Measurements from ENCODE around the gene NCBP3. TPM values are rescaled to one million over a fixed set of nuclear protein-coding genes. Genes with fewer than 3 reads are reported as not detected.

NCBP3 gene
- total RNA-seq, 5 donors from 2014 or later (not counting 1 experiment from before 2014, with no cell fraction given), result 35.6 to 55.5 (median 46.7) TPM

- Histone ChIP-seq H3K36me3 (ENCODE audit: control insufficient read depth in 2 of 2, extremely low read depth in 1 of 2, insufficient read depth in 1 of 2, low read length in 1 of 2) (no peaks in the 10 kb centered on the region), H3K27me3 (replicated peaks in 1 of 2; ENCODE audit: control insufficient read depth in 2 of 2, extremely low read depth in 1 of 2, insufficient read depth in 2 of 2, low read length in 1 of 2) (no peaks in the 10 kb centered on the region), H3K9me3 (no peaks in the 10 kb centered on the region), H3K27ac (ENCODE audit: low read length) (peak within 1 kb of the TSS; percentile 55), H3K4me3 (ENCODE audit: control insufficient read depth in 1 of 2, extremely low read depth in 1 of 2, low read length in 1 of 2) (peak within 1 kb of the TSS; percentile 26 to 56), H3K4me1 (ENCODE audit: control insufficient read depth in 1 of 2, extremely low read depth in 1 of 2, insufficient read depth in 2 of 2, low read length in 2 of 2) (peaks cover 8 to 33% of the 10 kb centered on the region in 2 experiments)
- ATAC-seq (replicated peaks in 1 of 4) (peak; percentile 80 to 88 (median 87)), DNase-seq (peak; percentile 53 to 92 (median 77))
- Mint-ChIP-seq H3K27me3 (no peaks in the 10 kb centered on the region), H3K36me3 (no peaks in the 10 kb centered on the region), H3K9me3 (no peaks in the 10 kb centered on the region), H3K27ac (peak within 1 kb of the TSS; percentile 83 to 89), H3K4me3 (peak within 1 kb of the TSS; percentile 71 to 84 (median 81)), H3K4me1 (peaks cover 31 to 37% (median 33%) of the 10 kb centered on the region in 3 donors)
- 2% methylated on average over 68 of the region's 75 CpGs for WGBS (ENCODE audit: insufficient coverage)
- ChIA-PET POLR2A (interaction anchor here in 1 of 2 donors (0.6 kb wide), 1 partner anchor 29 kb away, joined by 7 read pairs; no protein-coding TSS in a partner anchor), CTCF (interaction anchor here (0.6 kb wide), 2 partner anchors 52 to 73 kb away, joined by 3 to 7 read pairs; no protein-coding TSS in a partner anchor)
These were observed 47.1 kb upstream of the NCBP3 start, which contains the start of gene CAMKK1 for GRCh38 chr17:3893003-3893719. TSS of gene CAMKK1 (minus strand) at chr17:3893053. CDS start at chr17:3885687, 7,366 bp downstream.

- H3K4me1 ChIP-seq (ENCODE audit: control insufficient read depth in 1 of 2, extremely low read depth in 1 of 2, insufficient read depth in 2 of 2, low read length in 2 of 2), result peaks cover 16 to 41% of the 10 kb centered on the region in 2 experiments
- H3K9me3 Mint-ChIP-seq, result no peaks in the 10 kb centered on the region
- H3K4me1 Mint-ChIP-seq, result peaks cover 39 to 43% (median 39%) of the 10 kb centered on the region in 3 donors
- H3K4me3 ChIP-seq (ENCODE audit: control insufficient read depth in 1 of 2, extremely low read depth in 1 of 2, low read length in 1 of 2), result peak overlapping the region; percentile 26 to 49
- H3K36me3 ChIP-seq (ENCODE audit: control insufficient read depth in 2 of 2, extremely low read depth in 1 of 2, insufficient read depth in 1 of 2, low read length in 1 of 2), result no peaks in the 10 kb centered on the region
- peak overlapping the region; percentile 71 to 84 (median 81) for H3K4me3 Mint-ChIP-seq
- under 1% methylated on average over 90 of the region's 96 CpGs for WGBS (ENCODE audit: insufficient coverage)
- no peaks in the 10 kb centered on the region for H3K27me3 ChIP-seq (replicated peaks in 1 of 2; ENCODE audit: control insufficient read depth in 2 of 2, extremely low read depth in 1 of 2, insufficient read depth in 2 of 2, low read length in 1 of 2)
- H3K9me3 ChIP-seq, result no peaks in the 10 kb centered on the region
- CTCF ChIA-PET, result interaction anchor here in 1 of 2 donors (0.6 kb wide), 1 partner anchor 74 kb away, joined by 3 read pairs; no protein-coding TSS in a partner anchor
- peak overlapping the region in 1 of 2 donors; percentile 80 for H3K27ac Mint-ChIP-seq
- ATAC-seq (replicated peaks in 1 of 4) (peak; percentile 54 to 75 (median 60)), DNase-seq (peak; percentile 53 to 92 (median 84))
- H3K27ac ChIP-seq (ENCODE audit: low read length), result no peak overlapping the region
- POLR2A ChIA-PET, result interaction anchor here (0.6 kb wide), 2 partner anchors 10 to 29 kb away, joined by 3 to 7 read pairs; no protein-coding TSS in a partner anchor
- H3K36me3 Mint-ChIP-seq, result no peaks in the 10 kb centered on the region
- H3K27me3 Mint-ChIP-seq, result no peaks in the 10 kb centered on the region
These were observed 46.3 kb upstream of the NCBP3 start for GRCh38 chr17:3892095-3892998.

GRCh38 chr17:3891626-3892094, 45.6 kb upstream of the NCBP3 start:
- Mint-ChIP-seq H3K4me1 (peaks cover 46 to 50% (median 46%) of the 10 kb centered on the region in 3 donors), H3K27me3 (no peaks in the 10 kb centered on the region), H3K36me3 (no peaks in the 10 kb centered on the region), H3K9me3 (no peaks in the 10 kb centered on the region), H3K27ac (peak overlapping the region; percentile 71 to 84), H3K4me3 (peak overlapping the region; percentile 71 to 84 (median 81))
- Histone ChIP-seq H3K4me3 (ENCODE audit: control insufficient read depth in 1 of 2, extremely low read depth in 1 of 2, low read length in 1 of 2) (peak overlapping the region; percentile 19 to 49), H3K36me3 (ENCODE audit: control insufficient read depth in 2 of 2, extremely low read depth in 1 of 2, insufficient read depth in 1 of 2, low read length in 1 of 2) (no peaks in the 10 kb centered on the region), H3K9me3 (no peaks in the 10 kb centered on the region), H3K4me1 (ENCODE audit: control insufficient read depth in 1 of 2, extremely low read depth in 1 of 2, insufficient read depth in 2 of 2, low read length in 2 of 2) (peaks cover 23 to 48% of the 10 kb centered on the region in 2 experiments), H3K27me3 (replicated peaks in 1 of 2; ENCODE audit: control insufficient read depth in 2 of 2, extremely low read depth in 1 of 2, insufficient read depth in 2 of 2, low read length in 1 of 2) (no peaks in the 10 kb centered on the region), H3K27ac (ENCODE audit: low read length) (no peak overlapping the region)
- ChIA-PET POLR2A (interaction anchor here in 1 of 2 donors (0.6 kb wide), 1 partner anchor 11 kb away, joined by 3 read pairs; no protein-coding TSS in a partner anchor), CTCF (no interaction called here)
- no peak for ATAC-seq (replicated peaks in 1 of 4)
- no peak for DNase-seq
- WGBS (ENCODE audit: insufficient coverage), result 79% methylated on average over 9 of the region's 12 CpGs

GRCh38 chr17:3890878-3891219, 44.8 kb upstream of the NCBP3 start:
- Histone ChIP-seq H3K9me3 (no peaks in the 10 kb centered on the region), H3K27ac (ENCODE audit: low read length) (no peak overlapping the region), H3K4me3 (ENCODE audit: control insufficient read depth in 1 of 2, extremely low read depth in 1 of 2, low read length in 1 of 2) (no peak overlapping the region), H3K4me1 (ENCODE audit: control insufficient read depth in 1 of 2, extremely low read depth in 1 of 2, insufficient read depth in 2 of 2, low read length in 2 of 2) (peaks cover 24 to 56% of the 10 kb centered on the region in 2 experiments), H3K27me3 (replicated peaks in 1 of 2; ENCODE audit: control insufficient read depth in 2 of 2, extremely low read depth in 1 of 2, insufficient read depth in 2 of 2, low read length in 1 of 2) (no peaks in the 10 kb centered on the region), H3K36me3 (ENCODE audit: control insufficient read depth in 2 of 2, extremely low read depth in 1 of 2, insufficient read depth in 1 of 2, low read length in 1 of 2) (no peaks in the 10 kb centered on the region)
- peak overlapping the region in 2 of 3 donors; percentile 71 to 84 for H3K4me3 Mint-ChIP-seq
- H3K9me3 Mint-ChIP-seq, result no peaks in the 10 kb centered on the region
- DNase-seq, result no peak
- 30% methylated on average over 1 of the region's 4 CpGs for WGBS (ENCODE audit: insufficient coverage)
- H3K27me3 Mint-ChIP-seq, result no peaks in the 10 kb centered on the region
- H3K36me3 Mint-ChIP-seq, result no peaks in the 10 kb centered on the region
- ATAC-seq (replicated peaks in 1 of 4), result no peak
- H3K27ac Mint-ChIP-seq, result peak overlapping the region; percentile 71 to 84
- CTCF ChIA-PET, result interaction anchor here in 1 of 2 donors (1.1 kb wide), 1 partner anchor 45 kb away, joined by 3 read pairs; the partner anchor contains the start of gene NCBP3
- POLR2A ChIA-PET, result no interaction called here
- peaks cover 53 to 58% (median 54%) of the 10 kb centered on the region in 3 donors for H3K4me1 Mint-ChIP-seq

GRCh38 chr17:3890082-3890877, 44.2 kb upstream of the NCBP3 start:
- no peaks in the 10 kb centered on the region for H3K9me3 ChIP-seq
- 88% methylated on average over 20 of the region's 22 CpGs for WGBS (ENCODE audit: insufficient coverage)
- ATAC-seq (replicated peaks in 1 of 4), result no peak
- H3K4me3 ChIP-seq (ENCODE audit: control insufficient read depth in 1 of 2, extremely low read depth in 1 of 2, low read length in 1 of 2), result no peak overlapping the region
- peak overlapping the region in 1 of 3 donors; percentile 71 for H3K4me3 Mint-ChIP-seq
- peak overlapping the region in 1 of 2 donors; percentile 73 for H3K27ac Mint-ChIP-seq
- CTCF ChIA-PET, result interaction anchor here in 1 of 2 donors (1.1 kb wide), 1 partner anchor 44 kb away, joined by 3 read pairs; the partner anchor contains the start of gene NCBP3
- POLR2A ChIA-PET, result interaction anchor here in 1 of 2 donors (0.6 kb wide), 1 partner anchor 1219 kb away, joined by 5 read pairs; no protein-coding TSS in a partner anchor
- no peaks in the 10 kb centered on the region for H3K27me3 Mint-ChIP-seq
- H3K36me3 ChIP-seq (ENCODE audit: control insufficient read depth in 2 of 2, extremely low read depth in 1 of 2, insufficient read depth in 1 of 2, low read length in 1 of 2), result no peaks in the 10 kb centered on the region
- H3K9me3 Mint-ChIP-seq, result no peaks in the 10 kb centered on the region
- peaks cover 53 to 58% (median 54%) of the 10 kb centered on the region in 3 donors for H3K4me1 Mint-ChIP-seq
- no peak for DNase-seq
- no peaks in the 10 kb centered on the region for H3K27me3 ChIP-seq (replicated peaks in 1 of 2; ENCODE audit: control insufficient read depth in 2 of 2, extremely low read depth in 1 of 2, insufficient read depth in 2 of 2, low read length in 1 of 2)
- H3K27ac ChIP-seq (ENCODE audit: low read length), result no peak overlapping the region
- peaks cover 24 to 59% of the 10 kb centered on the region in 2 experiments for H3K4me1 ChIP-seq (ENCODE audit: control insufficient read depth in 1 of 2, extremely low read depth in 1 of 2, insufficient read depth in 2 of 2, low read length in 2 of 2)
- H3K36me3 Mint-ChIP-seq, result no peaks in the 10 kb centered on the region
